ENCODE results near the gene HOXA9. TPM values are rescaled to one million over a fixed set of nuclear protein-coding genes. Genes with fewer than 3 reads are reported as not detected.

HOXA9 gene
- total RNA-seq, 1 donor from 2014 or later: not detected

- intact Hi-C loops (cut with micrococcal nuclease): loop anchor here (1.0 to 5.0 kb wide), 4 partner anchors 34 to 928 kb away; partner anchors contain the start of genes CBX3, HNRNPA2B1 and SKAP2
Observed at GRCh38 chr7:27130540-27131389, 34.6 kb downstream of the HOXA9 start, which contains the start of gene HOXA4. Gene HOXA4 (minus strand): TSS chr7:27130757. CDS start chr7:27130733, 24 bp downstream.

- intact Hi-C loops (cut with micrococcal nuclease): loop anchor here (1.0 to 5.0 kb wide), 4 partner anchors 34 to 928 kb away; partner anchors contain the start of genes CBX3, HNRNPA2B1 and SKAP2
Observed at GRCh38 chr7:27129729-27130539, 35.4 kb downstream of the HOXA9 start.

DNA sequence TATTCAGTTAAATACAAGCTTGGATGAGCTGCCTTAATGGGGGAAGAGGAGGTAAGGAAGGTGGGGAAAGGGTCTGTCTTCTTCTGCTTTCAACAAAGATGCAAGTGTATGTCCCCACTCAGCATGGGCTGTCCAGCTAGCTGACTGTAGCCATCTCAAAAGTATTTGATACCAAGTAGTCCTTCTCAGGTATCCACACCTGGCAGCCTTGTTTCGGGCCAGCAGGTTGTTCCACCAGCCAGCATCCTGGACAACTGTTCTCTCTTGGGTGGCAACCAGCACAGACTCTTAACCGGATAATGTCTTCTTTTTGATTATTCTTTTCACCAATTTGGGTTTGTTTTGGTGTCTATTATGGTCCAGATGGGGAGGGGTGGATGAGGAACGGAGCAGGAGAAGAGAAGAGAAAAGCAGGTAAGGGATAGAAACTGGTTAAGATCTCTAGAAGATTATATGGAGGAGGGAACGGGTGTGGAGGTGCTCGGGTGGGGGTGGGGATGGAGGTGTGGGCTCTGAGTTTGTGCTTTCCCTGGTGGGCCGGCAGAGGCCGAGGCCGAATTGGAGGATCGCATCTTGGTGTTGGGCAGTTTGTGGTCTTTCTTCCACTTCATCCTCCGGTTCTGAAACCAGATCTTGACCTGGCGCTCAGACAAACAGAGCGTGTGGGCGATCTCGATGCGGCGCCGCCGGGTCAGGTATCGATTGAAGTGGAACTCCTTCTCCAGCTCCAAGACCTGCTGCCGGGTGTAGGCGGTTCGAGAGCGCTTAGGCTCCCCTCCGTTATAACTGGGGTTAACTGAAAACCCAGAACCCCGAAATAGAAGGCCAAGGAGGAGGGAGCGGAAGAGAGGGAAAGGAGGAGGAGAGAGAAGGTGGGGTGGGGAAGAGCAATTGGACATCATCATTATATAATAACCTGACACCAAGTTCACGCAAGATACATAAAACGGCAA is 36.3 kb downstream of the HOXA9 start:
- intact Hi-C loops (cut with micrococcal nuclease): no loop called here

GRCh38 chr7:27128034-27128433 is 37.3 kb downstream of the HOXA9 start:
- intact Hi-C loops (cut with micrococcal nuclease): no loop called here

DNA sequence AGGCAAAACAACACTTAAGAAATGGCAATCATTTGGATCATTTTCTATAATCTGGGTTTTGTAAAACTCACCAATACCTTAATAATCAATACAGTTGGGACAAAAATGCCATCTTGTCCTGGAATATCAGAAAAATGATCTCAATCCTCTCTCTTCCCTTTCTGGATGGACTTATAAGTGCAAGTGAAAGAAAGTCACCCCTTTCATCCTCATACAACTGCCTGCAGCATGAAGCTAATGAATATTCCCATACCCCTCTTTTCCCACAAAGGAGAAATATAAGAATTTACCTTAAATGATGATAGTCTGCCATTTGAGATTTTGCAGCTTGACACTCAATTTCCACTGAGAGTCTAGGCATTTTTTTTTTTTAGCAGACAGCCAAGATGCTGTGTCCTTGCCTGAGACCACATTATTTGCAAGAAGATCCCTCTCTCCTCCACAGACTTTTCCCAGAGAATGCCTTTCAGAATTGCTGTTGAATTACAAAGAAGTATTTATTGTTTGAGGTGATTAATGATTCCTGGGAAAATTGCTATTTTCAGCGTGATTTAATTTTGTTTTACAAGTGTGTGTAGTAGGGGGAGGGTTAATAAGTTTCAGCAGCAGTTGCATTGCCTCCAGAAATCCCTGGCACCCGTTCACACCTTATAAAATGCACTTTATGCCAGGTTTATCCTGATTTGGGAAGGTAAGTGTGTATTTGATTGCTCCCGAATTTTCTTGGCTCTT is 38.6 kb downstream of the HOXA9 start:
- intact Hi-C loops (cut with micrococcal nuclease): no loop called here

DNA sequence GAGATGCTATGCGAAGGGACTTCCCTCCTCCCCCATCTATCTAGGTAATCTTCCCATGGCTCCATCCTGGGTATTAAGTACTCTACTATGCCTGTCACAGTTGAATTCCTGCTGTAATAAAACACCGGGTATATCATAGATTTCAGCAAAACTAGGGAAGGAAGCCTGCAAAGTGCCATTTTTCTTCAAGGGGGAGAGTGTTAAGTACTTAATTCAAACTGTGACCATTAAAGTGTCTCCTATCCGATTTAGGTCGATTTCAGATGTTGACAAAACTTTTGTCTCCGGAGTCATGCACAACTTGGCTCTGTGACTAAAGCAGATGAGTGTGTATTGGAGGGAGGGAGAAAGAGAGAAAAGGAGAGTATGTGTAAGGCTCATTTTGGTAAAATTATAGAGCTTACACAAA is 39.3 kb downstream of the HOXA9 start:
- intact Hi-C loops (cut with micrococcal nuclease): no loop called here

DNA sequence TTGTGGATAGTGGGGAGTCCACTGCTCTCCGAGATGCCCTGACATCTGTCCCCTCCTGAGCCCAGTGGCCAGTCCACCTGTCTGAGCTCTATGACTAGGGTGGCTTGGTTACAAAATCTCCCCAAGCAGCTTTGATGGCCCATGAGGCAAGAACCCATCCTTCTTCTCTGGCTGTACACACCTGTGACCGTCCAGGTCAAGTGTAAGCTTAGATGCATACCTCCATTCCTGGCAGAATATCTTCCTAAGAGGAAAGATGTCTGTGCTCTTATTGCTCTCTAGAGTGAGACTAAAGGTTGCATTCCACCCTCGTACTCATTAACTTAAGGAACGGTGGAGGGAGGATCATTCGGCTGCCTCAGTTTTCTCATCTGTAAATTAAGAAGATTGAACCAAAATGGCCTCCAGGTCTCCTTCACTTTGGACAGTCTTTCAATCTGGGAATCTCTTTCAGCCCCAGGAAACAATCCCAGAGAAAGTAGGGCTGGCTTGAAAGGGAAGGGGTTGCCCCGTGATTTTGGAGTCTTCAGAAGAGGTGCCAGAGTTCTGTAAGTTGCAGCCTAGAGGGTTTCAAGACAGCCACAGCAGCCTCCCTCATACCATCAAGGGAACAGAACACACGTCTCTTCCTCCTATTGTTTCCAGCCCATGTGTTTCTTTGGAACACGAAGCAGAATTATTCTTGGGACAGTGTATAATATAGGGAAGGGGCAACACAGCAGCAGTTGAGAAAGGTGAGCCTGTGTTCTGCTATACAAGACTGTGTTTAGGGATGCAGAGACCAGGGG is 40.2 kb downstream of the HOXA9 start:
- intact Hi-C loops (cut with micrococcal nuclease): no loop called here

DNA sequence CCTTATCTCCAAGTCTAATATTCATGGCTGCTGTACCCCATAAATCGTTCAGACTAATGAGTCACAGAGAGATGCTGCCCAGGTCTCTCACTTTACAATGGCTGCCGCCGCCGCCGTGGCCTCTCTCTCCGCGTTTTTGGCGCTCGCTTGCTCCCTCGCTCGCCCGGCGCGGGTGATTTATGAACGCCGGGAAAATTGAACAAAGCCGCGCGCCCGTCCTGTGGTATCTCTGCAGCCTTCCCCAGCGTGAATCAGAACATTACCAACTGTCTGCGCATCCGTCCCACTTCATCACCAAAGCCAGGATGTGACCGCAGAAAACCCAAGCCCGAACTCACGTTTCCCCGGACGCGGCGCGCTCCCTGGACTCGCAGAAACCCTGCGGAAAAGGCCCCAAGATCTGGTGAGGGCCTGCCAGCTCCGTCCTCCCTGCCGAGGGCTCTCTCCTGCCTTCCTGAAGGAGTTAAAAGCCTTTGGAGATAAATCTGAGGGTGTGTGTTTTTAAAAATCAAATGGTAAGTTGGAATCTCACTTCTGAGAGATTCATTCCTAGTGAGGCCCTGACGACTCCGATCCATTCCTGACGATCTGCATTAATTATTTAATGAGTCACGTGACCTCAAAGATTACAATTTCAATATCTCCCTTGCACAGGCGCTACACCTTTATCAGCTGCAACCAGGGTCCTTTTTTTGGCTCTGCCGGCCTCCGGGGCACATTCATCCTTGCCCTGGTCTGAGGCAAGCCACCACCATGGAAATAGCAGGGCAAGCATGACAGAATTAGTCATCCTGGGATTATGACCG is 41.0 kb downstream of the HOXA9 start:
- intact Hi-C loops (cut with micrococcal nuclease): no loop called here

GRCh38 chr7:27123477-27124053 is 41.8 kb downstream of the HOXA9 start:
- intact Hi-C loops (cut with micrococcal nuclease): no loop called here

DNA sequence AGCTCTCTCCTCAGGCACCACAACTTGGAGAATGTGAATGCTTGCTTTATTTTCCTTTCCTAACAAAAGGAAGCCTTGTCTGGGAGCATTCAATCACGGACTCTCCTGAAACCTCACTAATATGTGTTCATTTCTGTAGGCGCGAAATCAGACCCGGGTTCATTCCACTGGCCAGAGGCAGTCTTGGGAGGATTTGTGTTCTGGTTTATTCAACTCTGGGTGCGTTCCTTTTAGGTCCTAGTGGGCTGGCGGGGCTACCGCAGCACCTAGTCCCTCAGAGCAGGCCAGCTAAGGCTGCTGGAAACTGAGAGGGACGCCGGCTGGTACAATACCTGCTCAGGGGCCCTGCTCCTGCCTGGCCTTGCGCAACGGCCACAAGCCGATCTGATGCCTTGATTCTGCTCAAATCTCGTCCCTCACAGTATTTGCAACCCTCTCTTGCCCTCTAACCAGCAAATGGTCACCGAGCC is 42.3 kb downstream of the HOXA9 start:
- intact Hi-C loops (cut with micrococcal nuclease): no loop called here

GRCh38 chr7:27122077-27122910 is 43.0 kb downstream of the HOXA9 start:
- intact Hi-C loops (cut with micrococcal nuclease): no loop called here

GRCh38 chr7:27121684-27122076 is 43.7 kb downstream of the HOXA9 start:
- intact Hi-C loops (cut with micrococcal nuclease): no loop called here

GRCh38 chr7:27119412-27119911 is 45.9 kb downstream of the HOXA9 start:
- intact Hi-C loops (cut with micrococcal nuclease): no loop called here

DNA sequence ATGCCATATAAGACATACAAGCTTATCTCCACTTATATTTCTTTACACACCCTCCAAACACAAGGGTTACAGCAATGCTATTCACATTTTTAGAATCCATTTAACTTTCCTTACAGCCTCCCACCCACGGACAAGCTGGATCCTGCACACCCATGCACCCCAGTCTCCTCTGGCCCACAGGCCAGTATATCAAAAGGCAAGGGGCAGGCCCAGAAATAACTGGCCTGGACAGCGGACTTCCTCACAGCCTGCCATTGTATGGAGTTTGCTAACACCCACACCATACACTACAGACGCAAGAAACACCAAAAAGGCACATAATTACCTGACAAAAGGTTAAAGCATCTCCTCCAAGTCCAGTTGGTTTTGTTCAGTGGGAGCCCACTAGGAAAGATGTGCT is 46.8 kb downstream of the HOXA9 start:
- intact Hi-C loops (cut with micrococcal nuclease): no loop called here

DNA sequence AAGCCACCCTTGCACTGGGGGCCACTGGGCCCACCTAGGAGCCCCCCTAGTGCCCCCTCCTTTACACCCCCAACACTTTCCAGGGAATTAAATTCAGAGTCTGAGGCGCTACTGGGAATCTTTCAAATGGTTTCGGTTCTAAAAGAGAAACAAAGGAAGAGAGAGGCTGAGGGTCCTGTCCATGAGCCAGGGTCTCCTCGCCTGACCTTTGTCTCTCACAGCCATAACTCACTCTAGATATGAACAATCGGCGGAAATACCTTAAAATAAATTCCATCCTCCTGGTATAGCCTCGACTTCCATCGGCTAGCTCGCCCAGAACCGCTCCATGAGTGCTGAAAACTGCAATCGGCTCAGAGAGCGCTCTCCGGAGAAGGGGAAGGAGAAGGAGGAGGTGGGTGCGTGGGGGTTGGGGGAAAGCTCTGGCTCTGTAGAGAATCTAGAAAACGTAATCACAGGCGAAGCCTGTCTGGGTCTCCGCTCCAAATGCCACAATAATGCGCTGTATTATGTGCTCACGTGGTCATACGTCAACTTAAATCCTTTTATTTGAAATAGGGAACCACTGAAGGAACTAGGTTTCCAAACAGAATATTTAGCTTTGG is 47.3 kb downstream of the HOXA9 start:
- intact Hi-C loops (cut with micrococcal nuclease): no loop called here

All from T-helper 1 cell treated with Interleukin-12 subunit alpha and Interleukin-12 subunit beta and Interleukin-4 antibody, amounts not matched to agents 30 ng/mL and 1 ng/mL, for 36 hours (primary cell).